K562 (cell line): ENCODE data around the gene DPP8. TPM values are rescaled to one million over a fixed set of nuclear protein-coding genes. Genes with fewer than 3 reads are reported as not detected.
A peak's percentile ranks its signal among the peaks of the same experiment; 100 is the strongest.

Experiments used
- ATAC-seq: fragments of 200-7000 bp; cut with Tn5 transposase; 3 replicates; pipeline ENCODE4 v1.9.1; 2020; ENCODE audit warnings: moderate library complexity
- BruUV-seq: library from RNA; stranded (reverse); fragments of 400-500 nt; replicated peaks from 2 replicates; lab custom pipeline; 2021; lab: Mats Ljungman, UMichigan
- CTCF ChIA-PET: fragments of 300-600 bp; formaldehyde crosslinking; extraction: SDS; loops from one replicate; lab custom pipeline; 2021; ENCODE audit warnings: low intra/inter-chr PET ratio; lab: Yijun Ruan, JAX
- POLR2A ChIA-PET: fragments of 300-600, 350-650 bp; sonication (Branson Sonifier 250); formaldehyde crosslinking; extraction: SDS; loops from one replicate; lab custom pipeline; 2021; ENCODE audit warnings: antibody characterized with exemption, inconsistent platforms; lab: Yijun Ruan, JAX
- DNase-seq, 4 experiments: peaks; one replicate each; pipeline versions ENCODE4 v3.0.0 to v3.0.0-alpha.2; 2011 to 2018; ENCODE audit warnings: low spot score in 3 of 4, mixed read lengths in 3 of 4; ENCODE audit errors: extremely low read depth in 1 of 4
- FAIRE-seq: peaks from 2 replicates; lab custom pipeline; 2011; peaks lifted over from hg19 to GRCh38; lab: Jason Lieb, UNC
- H2AFZ ChIP-seq: 2 replicates; pipeline ENCODE4 v1.6.0; 2011; ENCODE audit warnings: low read depth, low read length, control low read depth, inconsistent platforms
- H3K27ac ChIP-seq: fragments of 200-600 bp; 3 replicates; pipeline ENCODE4 v1.8.0; 2011; ENCODE audit warnings: low read depth, mild to moderate bottlenecking, control low read depth, inconsistent platforms, low read length, moderate library complexity, mixed read lengths; ENCODE audit errors: extremely low read depth
- H3K27me3 ChIP-seq, 2 experiments: fragments of 300-600 bp in 1 of 2; 2 replicates in 1 of 2; 3 replicates in 1 of 2; pipeline versions ENCODE4 v1.6.0 to v1.8.0; 2011; ENCODE audit warnings: inconsistent platforms in 2 of 2, low read length in 2 of 2, mild to moderate bottlenecking in 1 of 2, mixed read lengths in 1 of 2, moderate library complexity in 1 of 2; ENCODE audit not compliant: control insufficient read depth in 2 of 2, insufficient read depth in 2 of 2
- H3K36me3 ChIP-seq: fragments of 300-600 bp; 3 replicates; pipeline ENCODE4 v1.8.0; 2011; ENCODE audit warnings: mild to moderate bottlenecking, low read length, inconsistent platforms; ENCODE audit not compliant: control insufficient read depth, insufficient read depth
- H3K4me1 ChIP-seq, 2 experiments: fragments of 200-600 bp in 1 of 2; replicated peaks in 1 of 2; 2 replicates in 1 of 2; 3 replicates in 1 of 2; pipeline versions ENCODE4 v1.5.1 to v1.8.0; 2011; ENCODE audit warnings: inconsistent platforms in 2 of 2, low read length in 2 of 2, mild to moderate bottlenecking in 1 of 2, mixed read lengths in 1 of 2, moderate library complexity in 1 of 2; ENCODE audit not compliant: control insufficient read depth in 2 of 2, insufficient read depth in 2 of 2
- H3K4me2 ChIP-seq: 2 replicates; pipeline ENCODE4 v1.6.1; 2011; ENCODE audit warnings: low read length, control low read depth, inconsistent platforms, mixed read lengths; ENCODE audit not compliant: insufficient read depth
- H3K4me3 ChIP-seq: fragments of 200-600 bp; sonication (generic), shearing (Covaris generic); 2 replicates; pipeline ENCODE4 v1.5.1; 2016; ENCODE audit warnings: control low read depth, inconsistent platforms
- H3K79me2 ChIP-seq: fragments of 200-600 bp; 3 replicates; pipeline ENCODE4 v1.8.0; 2011; ENCODE audit warnings: low read length, inconsistent platforms; ENCODE audit not compliant: control insufficient read depth, insufficient read depth
- H3K9ac ChIP-seq, 2 experiments: 2 replicates each; pipeline versions ENCODE4 v1.6.0 to v1.6.1; 2011; ENCODE audit warnings: low read depth in 2 of 2, low read length in 2 of 2, control low read depth in 1 of 2, inconsistent platforms in 1 of 2, mild to moderate bottlenecking in 1 of 2, mixed read lengths in 1 of 2; ENCODE audit not compliant: insufficient read depth in 1 of 2
- H3K9me1 ChIP-seq: one replicate; pipeline ENCODE4 v1.6.0; 2011; ENCODE audit warnings: inconsistent platforms, mild to moderate bottlenecking, low read length, moderate library complexity; ENCODE audit not compliant: control insufficient read depth, insufficient read depth
- H3K9me3 ChIP-seq: replicated peaks from 2 replicates; pipeline ENCODE4 v1.5.1; 2011; ENCODE audit warnings: low read depth, low read length, inconsistent platforms; ENCODE audit not compliant: control insufficient read depth, insufficient read depth
- H4K20me1 ChIP-seq: replicated peaks from 2 replicates; pipeline ENCODE4 v1.6.1; 2011; ENCODE audit warnings: low read length, inconsistent platforms, mixed read lengths; ENCODE audit not compliant: control insufficient read depth, insufficient read depth
- FOXK1 ChIP-seq: sonication (generic); formaldehyde crosslinking; IDR thresholded peaks from 2 replicates; pipeline ENCODE4 v1.8.0; 2022; ENCODE audit warnings: missing genetic modification reagents, mild to moderate bottlenecking, borderline replicate concordance
- GATAD2B ChIP-seq: fragments of 450-650 bp; IDR thresholded peaks from 2 replicates; pipeline ENCODE4 v1.6.1; 2017; ENCODE audit warnings: mild to moderate bottlenecking, borderline replicate concordance
- NUFIP1 ChIP-seq: fragments of 450-650 bp; IDR thresholded peaks from 2 replicates; pipeline ENCODE4 v1.6.1; 2018; ENCODE audit not compliant: partially characterized antibody
- ZNF232 ChIP-seq: sonication (generic); formaldehyde crosslinking; IDR thresholded peaks from 2 replicates; pipeline ENCODE4 v1.8.0; 2022; ENCODE audit warnings: mild to moderate bottlenecking, missing genetic modification reagents
- WGBS: fragments of 100-300 bp; shearing (Covaris generic); methylation state at CpG from one replicate; pipeline ENCODE4 v1.1.6; 2016; ENCODE audit warnings: low coverage, mixed read lengths; ENCODE audit not compliant: insufficient coverage; ENCODE audit errors: missing lambda C conversion rate; 5-methylcytosine and 5-hydroxymethylcytosine counted together
- in situ Hi-C: fragments of 300-500 bp; cut with MboI; formaldehyde crosslinking; loops from 4 replicates; pipeline ENCODE4 v1.15.0; 2018; ENCODE audit warnings: inconsistent platforms, mixed read lengths
- intact Hi-C: fragments of 100-400 bp; cut with micrococcal nuclease; formaldehyde crosslinking; loops from 2 replicates; pipeline ENCODE4 v1.14.2; 2022
- polyA plus RNA-seq, 8 experiments: library from polyadenylated mRNA; depleted of rRNA in 4 of 8; stranded (reverse) in 5 of 8; unstranded in 3 of 8; fragments of >200 nt; fragmentation: Nextera tagmentation in 2 of 8; fragmentation: Illumina TruSeq in 1 of 8; extraction: Ambion mirVana in 2 of 8; extraction: Trizol in 1 of 8; gene quantifications; 2 replicates each; pipeline versions ENCODE4 v1.2.1 to v1.2.3, GENCODE V29; 2011 to 2014; ENCODE audit warnings: inconsistent platforms in 1 of 8, missing spikeins in 1 of 8
- total RNA-seq, 7 experiments: library from RNA; depleted of rRNA in 6 of 7; stranded (reverse); fragments of >200 nt in 6 of 7; fragmentation: Illumina TruSeq in 2 of 7; extraction: Trizol in 2 of 7; gene quantifications; 2 replicates each; pipeline versions ENCODE4 v1.2.1 to v1.2.3, GENCODE V29; 2011 to 2021; ENCODE audit warnings: low replicate concordance in 1 of 7
- TF ChIP-seq, protein P1 (sequence below): sonication (generic); formaldehyde crosslinking; IDR thresholded peaks from 2 replicates; pipeline ENCODE4 v1.8.1; 2023; ENCODE audit warnings: mild to moderate bottlenecking, missing genetic modification reagents
- TF ChIP-seq, protein P2 (sequence below): fragments of 450-650 bp; IDR thresholded peaks from 2 replicates; pipeline ENCODE4 v1.6.1; 2016; ENCODE audit warnings: mild to moderate bottlenecking, moderate library complexity

The DPP8 gene
- total and polyA plus RNA-seq, 9 of the 15 experiments (the other 6 are each of a cell fraction or from before 2014, with no cell fraction given): 5.5 to 36.7 (median 20.7) TPM

DNA sequence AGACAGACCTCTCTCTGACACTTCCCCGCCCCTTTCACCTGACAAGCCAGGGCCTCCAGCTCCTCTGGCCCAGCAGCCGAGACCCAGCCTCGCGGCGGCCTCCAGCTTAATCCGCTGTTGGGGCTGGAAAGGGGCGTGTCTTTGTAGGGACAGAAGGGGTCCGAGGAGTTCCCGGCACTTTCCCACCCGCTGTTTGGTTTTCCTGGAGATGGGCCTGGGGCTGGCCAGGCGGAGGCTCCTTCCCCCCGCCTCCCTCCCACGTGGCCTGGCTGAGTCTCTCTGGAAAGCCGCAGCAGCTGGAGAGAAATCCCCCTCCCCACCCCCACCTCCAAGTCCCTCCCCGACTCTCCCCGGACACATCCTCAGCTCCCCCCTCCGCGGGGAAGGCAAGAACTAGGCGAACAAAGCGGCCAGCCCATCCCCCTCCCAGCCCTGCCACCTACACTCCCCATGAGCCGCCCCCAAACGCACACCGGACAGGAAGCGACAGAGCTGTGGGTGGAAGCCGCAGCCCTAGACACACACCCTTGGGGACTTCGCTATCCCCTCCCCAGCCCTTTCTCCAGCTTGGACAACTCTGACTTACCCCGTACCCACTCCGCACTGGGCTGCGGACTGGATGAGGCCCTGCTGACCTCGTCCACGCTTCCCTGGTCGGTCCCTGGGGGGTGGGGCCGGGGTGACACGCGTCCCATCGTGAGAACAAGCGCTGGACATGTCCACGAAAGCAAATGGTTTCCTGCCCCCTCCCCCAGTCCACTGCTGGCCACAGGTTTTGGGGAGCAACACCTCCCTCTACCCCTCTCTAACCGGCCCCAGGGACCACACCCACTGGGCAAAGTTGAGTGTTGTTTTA is 95.9 kb downstream of the DPP8 start:
- Histone ChIP-seq H3K9ac (peak overlapping the region; percentile 54 to 58; a peak in 3 of 4 replicates), H3K9me3 (no peaks in the 10 kb centered on the region), H3K4me1 (peaks cover 21 to 30% of the 10 kb centered on the region in 2 experiments; a peak in 4 of 5 replicates), H3K36me3 (no peaks in the 10 kb centered on the region), H3K27ac (peak overlapping the region; percentile 16; the same call in 1 of the 3 replicates), H4K20me1 (peaks cover 9% of the 10 kb centered on the region; the same call in 1 of the 2 replicates), H2AFZ (peak overlapping the region; percentile 78), H3K4me2 (peak overlapping the region; percentile 84), H3K4me3 (peak overlapping the region; percentile 45), H3K27me3 (peaks cover 18 to 42% of the 10 kb centered on the region in 2 experiments; a peak in 3 of 5 replicates), H3K9me1 (peaks cover 3% of the 10 kb centered on the region), H3K79me2 (no peaks in the 10 kb centered on the region)
- DNase-seq (peak; percentile 63 to 79 (median 68)), FAIRE-seq (peak; percentile 37), ATAC-seq (peak; percentile 45)
- ChIA-PET POLR2A (interaction anchor here (0.6 to 2.1 kb wide), 6 partner anchors 11 to 1088 kb away, joined by 3 to 6 read pairs (median 4); no protein-coding TSS in a partner anchor), CTCF (no interaction called here)
- 9% methylated on average over 34 of the region's 39 CpGs for WGBS
- in situ Hi-C loops (no loop called here), intact Hi-C loops (no loop called here)
- BruUV-seq: no TSS peak
- no peak for TF ChIP-seq GATAD2B
- no peak for TF ChIP-seq FOXK1
- TF ChIP-seq, protein P1, sequence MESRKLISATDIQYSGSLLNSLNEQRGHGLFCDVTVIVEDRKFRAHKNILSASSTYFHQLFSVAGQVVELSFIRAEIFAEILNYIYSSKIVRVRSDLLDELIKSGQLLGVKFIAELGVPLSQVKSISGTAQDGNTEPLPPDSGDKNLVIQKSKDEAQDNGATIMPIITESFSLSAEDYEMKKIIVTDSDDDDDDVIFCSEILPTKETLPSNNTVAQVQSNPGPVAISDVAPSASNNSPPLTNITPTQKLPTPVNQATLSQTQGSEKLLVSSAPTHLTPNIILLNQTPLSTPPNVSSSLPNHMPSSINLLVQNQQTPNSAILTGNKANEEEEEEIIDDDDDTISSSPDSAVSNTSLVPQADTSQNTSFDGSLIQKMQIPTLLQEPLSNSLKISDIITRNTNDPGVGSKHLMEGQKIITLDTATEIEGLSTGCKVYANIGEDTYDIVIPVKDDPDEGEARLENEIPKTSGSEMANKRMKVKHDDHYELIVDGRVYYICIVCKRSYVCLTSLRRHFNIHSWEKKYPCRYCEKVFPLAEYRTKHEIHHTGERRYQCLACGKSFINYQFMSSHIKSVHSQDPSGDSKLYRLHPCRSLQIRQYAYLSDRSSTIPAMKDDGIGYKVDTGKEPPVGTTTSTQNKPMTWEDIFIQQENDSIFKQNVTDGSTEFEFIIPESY (CRISPR knock-in tag): no peak; the same call in 1 of the 2 replicates
- TF ChIP-seq, protein P2, sequence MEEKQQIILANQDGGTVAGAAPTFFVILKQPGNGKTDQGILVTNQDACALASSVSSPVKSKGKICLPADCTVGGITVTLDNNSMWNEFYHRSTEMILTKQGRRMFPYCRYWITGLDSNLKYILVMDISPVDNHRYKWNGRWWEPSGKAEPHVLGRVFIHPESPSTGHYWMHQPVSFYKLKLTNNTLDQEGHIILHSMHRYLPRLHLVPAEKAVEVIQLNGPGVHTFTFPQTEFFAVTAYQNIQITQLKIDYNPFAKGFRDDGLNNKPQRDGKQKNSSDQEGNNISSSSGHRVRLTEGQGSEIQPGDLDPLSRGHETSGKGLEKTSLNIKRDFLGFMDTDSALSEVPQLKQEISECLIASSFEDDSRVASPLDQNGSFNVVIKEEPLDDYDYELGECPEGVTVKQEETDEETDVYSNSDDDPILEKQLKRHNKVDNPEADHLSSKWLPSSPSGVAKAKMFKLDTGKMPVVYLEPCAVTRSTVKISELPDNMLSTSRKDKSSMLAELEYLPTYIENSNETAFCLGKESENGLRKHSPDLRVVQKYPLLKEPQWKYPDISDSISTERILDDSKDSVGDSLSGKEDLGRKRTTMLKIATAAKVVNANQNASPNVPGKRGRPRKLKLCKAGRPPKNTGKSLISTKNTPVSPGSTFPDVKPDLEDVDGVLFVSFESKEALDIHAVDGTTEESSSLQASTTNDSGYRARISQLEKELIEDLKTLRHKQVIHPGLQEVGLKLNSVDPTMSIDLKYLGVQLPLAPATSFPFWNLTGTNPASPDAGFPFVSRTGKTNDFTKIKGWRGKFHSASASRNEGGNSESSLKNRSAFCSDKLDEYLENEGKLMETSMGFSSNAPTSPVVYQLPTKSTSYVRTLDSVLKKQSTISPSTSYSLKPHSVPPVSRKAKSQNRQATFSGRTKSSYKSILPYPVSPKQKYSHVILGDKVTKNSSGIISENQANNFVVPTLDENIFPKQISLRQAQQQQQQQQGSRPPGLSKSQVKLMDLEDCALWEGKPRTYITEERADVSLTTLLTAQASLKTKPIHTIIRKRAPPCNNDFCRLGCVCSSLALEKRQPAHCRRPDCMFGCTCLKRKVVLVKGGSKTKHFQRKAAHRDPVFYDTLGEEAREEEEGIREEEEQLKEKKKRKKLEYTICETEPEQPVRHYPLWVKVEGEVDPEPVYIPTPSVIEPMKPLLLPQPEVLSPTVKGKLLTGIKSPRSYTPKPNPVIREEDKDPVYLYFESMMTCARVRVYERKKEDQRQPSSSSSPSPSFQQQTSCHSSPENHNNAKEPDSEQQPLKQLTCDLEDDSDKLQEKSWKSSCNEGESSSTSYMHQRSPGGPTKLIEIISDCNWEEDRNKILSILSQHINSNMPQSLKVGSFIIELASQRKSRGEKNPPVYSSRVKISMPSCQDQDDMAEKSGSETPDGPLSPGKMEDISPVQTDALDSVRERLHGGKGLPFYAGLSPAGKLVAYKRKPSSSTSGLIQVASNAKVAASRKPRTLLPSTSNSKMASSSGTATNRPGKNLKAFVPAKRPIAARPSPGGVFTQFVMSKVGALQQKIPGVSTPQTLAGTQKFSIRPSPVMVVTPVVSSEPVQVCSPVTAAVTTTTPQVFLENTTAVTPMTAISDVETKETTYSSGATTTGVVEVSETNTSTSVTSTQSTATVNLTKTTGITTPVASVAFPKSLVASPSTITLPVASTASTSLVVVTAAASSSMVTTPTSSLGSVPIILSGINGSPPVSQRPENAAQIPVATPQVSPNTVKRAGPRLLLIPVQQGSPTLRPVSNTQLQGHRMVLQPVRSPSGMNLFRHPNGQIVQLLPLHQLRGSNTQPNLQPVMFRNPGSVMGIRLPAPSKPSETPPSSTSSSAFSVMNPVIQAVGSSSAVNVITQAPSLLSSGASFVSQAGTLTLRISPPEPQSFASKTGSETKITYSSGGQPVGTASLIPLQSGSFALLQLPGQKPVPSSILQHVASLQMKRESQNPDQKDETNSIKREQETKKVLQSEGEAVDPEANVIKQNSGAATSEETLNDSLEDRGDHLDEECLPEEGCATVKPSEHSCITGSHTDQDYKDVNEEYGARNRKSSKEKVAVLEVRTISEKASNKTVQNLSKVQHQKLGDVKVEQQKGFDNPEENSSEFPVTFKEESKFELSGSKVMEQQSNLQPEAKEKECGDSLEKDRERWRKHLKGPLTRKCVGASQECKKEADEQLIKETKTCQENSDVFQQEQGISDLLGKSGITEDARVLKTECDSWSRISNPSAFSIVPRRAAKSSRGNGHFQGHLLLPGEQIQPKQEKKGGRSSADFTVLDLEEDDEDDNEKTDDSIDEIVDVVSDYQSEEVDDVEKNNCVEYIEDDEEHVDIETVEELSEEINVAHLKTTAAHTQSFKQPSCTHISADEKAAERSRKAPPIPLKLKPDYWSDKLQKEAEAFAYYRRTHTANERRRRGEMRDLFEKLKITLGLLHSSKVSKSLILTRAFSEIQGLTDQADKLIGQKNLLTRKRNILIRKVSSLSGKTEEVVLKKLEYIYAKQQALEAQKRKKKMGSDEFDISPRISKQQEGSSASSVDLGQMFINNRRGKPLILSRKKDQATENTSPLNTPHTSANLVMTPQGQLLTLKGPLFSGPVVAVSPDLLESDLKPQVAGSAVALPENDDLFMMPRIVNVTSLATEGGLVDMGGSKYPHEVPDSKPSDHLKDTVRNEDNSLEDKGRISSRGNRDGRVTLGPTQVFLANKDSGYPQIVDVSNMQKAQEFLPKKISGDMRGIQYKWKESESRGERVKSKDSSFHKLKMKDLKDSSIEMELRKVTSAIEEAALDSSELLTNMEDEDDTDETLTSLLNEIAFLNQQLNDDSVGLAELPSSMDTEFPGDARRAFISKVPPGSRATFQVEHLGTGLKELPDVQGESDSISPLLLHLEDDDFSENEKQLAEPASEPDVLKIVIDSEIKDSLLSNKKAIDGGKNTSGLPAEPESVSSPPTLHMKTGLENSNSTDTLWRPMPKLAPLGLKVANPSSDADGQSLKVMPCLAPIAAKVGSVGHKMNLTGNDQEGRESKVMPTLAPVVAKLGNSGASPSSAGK: 0 out of 2 replicates have a peak, but pooled peaks have one; percentile 6
- TF ChIP-seq NUFIP1: no peak
- TF ChIP-seq ZNF232: no peak
